Stimulated activated CD8-positive, alpha-beta memory T cell treated with anti-CD3 and anti-CD28 coated beads, Interleukin-7, amount 100 ng/mL, for 24 hours (primary cell): Measurements from ENCODE around the gene PFN4.
"Not testable (repeated sequence)": the region's sequence is repeated elsewhere in the genome, so short reads cannot be mapped to it uniquely, and the experiment has no call there.

Source experiments
- DNase-seq: peaks from one replicate; pipeline ENCODE4 v3.0.0-alpha.2; 2020; ENCODE audit warnings: low read depth

PFN4 gene, protein sequence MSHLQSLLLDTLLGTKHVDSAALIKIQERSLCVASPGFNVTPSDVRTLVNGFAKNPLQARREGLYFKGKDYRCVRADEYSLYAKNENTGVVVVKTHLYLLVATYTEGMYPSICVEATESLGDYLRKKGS

DNA sequence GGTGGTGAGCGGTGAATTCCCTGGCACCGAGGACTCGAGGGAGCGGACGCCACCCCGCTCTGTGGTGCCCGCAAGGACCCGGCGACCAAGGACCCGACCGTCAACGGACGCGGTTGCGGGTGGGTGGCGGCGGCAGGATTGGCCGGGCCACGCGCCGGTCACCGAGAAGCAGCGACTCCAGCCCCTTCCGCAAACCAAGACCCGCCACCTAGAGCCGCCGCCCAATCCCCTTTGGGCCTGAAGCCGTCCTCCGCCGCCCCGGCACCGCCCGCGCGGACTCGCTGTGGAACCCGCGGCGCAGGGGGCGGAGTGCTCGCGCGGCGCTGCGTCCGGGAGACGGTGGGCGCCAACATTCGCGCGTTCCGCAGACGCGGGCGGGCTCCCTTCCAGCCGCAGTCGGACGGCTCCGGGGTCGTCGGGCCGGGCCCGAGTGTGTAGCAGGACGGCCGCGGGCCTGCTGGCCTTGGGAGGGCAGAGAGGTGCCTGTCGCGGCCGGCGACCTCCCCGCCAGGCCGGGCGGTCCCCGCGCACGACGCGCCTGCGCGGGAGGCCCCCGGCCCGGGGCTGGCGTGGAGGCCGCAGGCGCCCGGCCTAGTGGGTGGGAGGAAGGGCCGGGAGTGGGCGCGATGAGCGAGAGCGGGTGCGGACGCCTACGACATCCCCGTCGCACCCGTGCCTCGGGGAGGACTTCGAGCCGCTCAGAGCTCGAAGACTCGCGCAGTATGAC is at the start of gene PFN4, which contains the start of gene FAM228B:
Gene PFN4 (minus strand): TSS at position 140 of the 727 bp plus-strand sequence. CDS start 799 bp downstream, outside the sequence.
Gene FAM228B (plus strand): TSS at position 275 of the 727 bp plus-strand sequence. CDS start 893 bp downstream, outside the sequence.
- peak; percentile 35 for DNase-seq

- DNase-seq, result no peak
Observed at GRCh38 chr2:24169023-24169422, 45.9 kb upstream of the PFN4 start.

DNA sequence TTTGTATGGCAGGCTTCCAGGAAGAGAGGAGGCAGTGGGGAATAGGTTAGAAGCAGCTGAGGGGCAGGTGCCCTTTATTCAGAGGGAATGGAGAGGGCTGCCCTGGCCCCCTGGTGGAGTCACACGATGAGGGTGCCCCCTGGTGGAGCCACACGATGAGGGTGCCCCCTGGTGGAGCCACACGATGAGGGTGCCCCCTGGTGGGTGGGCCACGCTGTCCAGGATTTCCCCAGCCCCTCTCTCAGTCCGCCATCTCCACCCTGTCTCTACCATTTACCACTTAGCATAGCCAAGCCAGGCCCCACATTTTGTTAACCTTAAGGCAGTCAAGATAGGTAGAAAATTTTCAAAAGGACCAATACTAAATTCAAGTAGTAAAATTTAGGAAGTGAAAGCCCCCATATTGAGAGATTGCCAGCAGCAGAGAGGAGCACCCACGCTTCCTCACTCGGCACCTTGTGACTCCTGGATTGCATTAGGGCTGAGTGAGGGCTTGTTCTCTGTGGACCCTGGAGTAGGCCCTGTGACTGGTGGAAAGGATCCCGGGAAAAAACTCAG is 41.4 kb upstream of the PFN4 start:
- DNase-seq, result peak; percentile 12

DNA sequence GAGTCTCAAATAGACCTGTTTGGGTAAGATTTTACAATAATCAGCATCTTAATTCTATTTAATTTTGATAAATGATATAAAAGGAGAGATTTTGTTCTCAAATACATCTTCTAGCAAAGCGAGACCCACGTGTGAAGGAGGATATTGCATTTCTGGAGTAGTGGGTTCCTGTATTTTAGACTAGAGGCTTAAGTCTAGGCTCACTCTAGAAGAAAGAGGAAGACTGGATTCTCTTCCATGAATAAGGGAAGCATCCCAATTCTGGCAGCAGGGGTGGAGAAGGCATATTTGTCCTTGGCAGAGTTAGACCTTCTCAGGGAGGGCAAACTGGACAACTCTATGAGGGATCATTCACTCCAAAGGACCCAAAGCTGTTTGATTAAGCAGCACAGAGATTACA is 40.5 kb upstream of the PFN4 start:
- no peak for DNase-seq

GRCh38 chr2:24163186-24163585 is 40.1 kb upstream of the PFN4 start:
- no peak for DNase-seq

- no peak for DNase-seq
Observed at GRCh38 chr2:24162494-24162893, 39.4 kb upstream of the PFN4 start.

DNA sequence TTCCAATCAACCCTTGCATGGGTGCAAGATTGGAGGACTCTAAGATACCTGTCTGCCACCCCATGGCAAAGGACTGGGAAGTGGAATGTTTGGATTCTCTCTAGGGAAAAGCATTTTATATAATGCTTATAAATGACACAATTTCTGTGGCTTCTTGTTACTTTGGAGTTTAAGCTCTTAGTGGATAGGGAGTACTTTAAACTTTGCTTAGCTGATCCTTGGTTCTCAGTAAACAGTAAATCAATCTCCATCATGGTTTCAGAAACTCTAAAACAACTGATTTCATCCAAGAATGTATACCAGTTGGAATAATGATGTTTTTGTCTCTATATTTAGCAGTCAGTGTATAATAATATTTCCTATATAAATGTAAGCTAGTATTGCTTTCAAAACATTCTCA is 37.6 kb upstream of the PFN4 start:
- no peak for DNase-seq

- no peak for DNase-seq
Observed at GRCh38 chr2:24159708-24160107, 36.6 kb upstream of the PFN4 start.

DNA sequence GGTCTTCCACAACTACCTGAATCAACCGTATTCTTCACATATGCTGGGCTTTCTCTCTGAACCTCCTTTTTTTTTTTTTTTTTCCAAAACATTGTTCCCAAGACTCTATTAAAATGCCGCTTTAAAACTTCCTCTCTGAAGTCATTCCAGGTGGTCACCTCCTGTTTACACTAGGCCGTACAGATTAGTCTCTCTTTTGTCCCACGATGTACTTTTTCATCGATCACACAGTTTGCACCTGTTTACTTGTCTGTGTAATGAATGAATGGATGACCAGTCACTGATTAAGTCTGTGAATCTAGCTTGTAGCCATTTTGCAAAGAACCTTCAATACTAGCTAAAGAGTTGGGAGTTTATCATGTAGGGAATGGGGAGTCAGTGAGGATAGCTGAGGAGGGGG is 35.0 kb upstream of the PFN4 start:
- no peak for DNase-seq

GRCh38 chr2:24153478-24153877 is 30.3 kb upstream of the PFN4 start:
- no peak for DNase-seq

GRCh38 chr2:24152413-24153197 is 29.5 kb upstream of the PFN4 start:
- no peak for DNase-seq

GRCh38 chr2:24147364-24147763 is 24.2 kb upstream of the PFN4 start:
- DNase-seq, result no peak

- DNase-seq, result not testable (repeated sequence)
Observed at GRCh38 chr2:24140305-24140704, 17.2 kb upstream of the PFN4 start.

DNA sequence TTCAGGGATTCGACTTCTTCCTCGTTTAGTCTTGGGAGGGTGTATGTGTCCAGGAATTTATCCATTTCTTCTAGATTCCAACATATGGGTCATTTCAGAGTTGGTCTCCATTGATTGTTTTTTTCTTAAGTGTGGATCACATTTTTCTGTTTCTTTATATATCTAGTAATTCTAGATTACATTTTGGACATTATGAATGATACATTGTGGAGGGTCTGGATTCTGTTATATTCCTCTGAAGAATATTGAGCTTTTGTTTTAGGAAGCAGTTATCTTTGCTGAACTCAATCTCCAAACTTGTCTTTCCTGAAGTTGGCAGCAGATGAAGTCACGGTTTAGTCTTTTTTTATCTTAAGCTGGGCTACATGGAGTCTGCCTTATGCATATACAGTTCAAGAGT is 9.4 kb upstream of the PFN4 start:
- no peak for DNase-seq

DNA sequence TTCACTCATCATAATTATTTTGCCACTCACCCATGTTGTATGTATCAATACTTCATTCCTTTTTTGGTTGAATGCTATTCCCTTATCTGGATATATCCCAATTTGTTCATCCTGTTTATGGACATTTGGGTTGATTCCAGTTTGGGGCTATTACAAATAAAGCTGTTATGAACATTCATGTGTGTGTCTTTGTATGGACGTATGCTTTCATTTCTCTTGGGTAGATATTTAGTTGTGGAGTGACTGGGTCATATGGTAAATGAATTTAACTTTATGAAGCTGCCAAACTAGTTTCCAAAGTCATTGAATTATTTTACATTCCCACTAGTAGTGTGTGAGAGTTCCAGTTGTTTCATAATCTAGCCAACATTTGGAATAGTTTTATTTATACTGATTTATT is 2.8 kb upstream of the PFN4 start:
- DNase-seq, result no peak

DNA sequence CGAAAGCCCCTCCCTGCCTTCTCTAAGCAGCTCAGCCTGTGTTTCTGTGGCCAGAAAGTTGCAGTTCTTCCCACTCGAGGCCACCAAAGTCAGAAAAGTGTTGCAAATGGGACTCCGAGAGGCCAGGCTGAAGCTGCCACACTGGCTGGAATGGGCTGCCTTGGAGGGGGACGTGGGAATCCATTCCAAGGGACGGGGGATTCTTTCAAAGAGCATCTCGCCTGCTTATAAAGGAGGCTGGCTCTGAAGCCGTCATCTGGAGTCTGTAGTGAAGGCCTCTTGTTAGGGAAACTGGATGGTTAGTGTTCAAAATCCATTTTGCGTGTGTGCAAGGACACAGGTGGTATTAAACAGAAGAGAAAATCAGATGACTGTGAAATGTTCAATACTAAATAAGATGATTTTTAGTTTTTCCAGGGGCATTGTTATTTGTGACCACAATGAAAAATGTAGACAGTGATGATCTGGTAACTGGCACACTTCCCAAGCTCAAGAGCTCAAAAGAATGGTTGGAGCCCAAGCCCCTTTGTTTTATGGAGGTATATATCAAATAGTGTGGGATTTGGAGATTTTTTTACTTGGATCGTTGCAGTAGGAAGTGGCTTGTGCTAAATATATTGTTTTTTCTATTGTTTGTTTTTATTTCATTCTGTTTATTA is 917 bp upstream of the PFN4 start:
- peak; percentile 14 for DNase-seq

GRCh38 chr2:24122366-24123194 is 554 bp downstream of the PFN4 start:
- DNase-seq, result no peak

GRCh38 chr2:24121469-24121868 is 1.7 kb downstream of the PFN4 start:
- no peak for DNase-seq

DNA sequence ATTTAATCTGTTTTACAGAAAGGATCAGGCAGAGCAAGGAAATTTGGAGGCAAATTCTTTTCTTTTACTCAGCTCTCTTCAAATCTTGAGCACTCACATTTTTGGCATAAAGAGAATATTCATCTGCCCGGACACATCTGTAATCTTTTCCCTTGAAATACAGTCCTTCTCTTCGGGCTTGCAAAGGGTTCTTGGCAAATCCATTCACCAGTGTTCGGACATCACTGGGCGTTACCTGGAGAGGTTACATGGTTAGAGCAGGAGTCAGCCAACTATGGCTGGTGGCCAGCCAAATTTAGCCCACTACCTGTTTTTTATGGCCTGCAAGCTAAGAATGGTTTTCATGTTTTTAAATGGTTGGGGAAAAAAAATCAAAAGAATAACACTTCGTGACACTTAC is 2.1 kb downstream of the PFN4 start:
- no peak for DNase-seq

- DNase-seq, result no peak
Observed at GRCh38 chr2:24117902-24118301, 5.2 kb downstream of the PFN4 start.

- DNase-seq, result no peak
Observed at GRCh38 chr2:24115057-24115456, 8.1 kb downstream of the PFN4 start.
